AG08396 (cell line): ENCODE results near the gene CTSD.

Experiments
- DNase-seq: peaks from one replicate; pipeline ENCODE4 v3.0.0; 2012; ENCODE audit warnings: low spot score, mixed read lengths

Gene CTSD

DNA sequence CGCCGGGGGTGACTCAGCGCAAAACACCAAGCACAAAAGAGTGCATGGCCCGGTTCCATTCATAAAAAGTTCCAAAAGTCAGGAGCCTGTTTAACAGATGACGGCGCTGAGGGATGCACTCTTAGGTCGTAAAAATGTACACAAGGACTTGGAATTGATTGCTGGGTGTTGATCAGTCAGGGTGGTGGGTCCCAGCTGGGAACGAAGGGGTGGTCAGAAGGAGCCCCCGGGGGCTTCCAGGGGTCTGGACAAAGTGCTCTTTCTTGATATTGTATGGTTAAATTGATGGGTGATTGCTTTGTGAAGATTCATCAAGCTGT lies 34.1 kb downstream of the CTSD start:
- no peak for DNase-seq

DNA sequence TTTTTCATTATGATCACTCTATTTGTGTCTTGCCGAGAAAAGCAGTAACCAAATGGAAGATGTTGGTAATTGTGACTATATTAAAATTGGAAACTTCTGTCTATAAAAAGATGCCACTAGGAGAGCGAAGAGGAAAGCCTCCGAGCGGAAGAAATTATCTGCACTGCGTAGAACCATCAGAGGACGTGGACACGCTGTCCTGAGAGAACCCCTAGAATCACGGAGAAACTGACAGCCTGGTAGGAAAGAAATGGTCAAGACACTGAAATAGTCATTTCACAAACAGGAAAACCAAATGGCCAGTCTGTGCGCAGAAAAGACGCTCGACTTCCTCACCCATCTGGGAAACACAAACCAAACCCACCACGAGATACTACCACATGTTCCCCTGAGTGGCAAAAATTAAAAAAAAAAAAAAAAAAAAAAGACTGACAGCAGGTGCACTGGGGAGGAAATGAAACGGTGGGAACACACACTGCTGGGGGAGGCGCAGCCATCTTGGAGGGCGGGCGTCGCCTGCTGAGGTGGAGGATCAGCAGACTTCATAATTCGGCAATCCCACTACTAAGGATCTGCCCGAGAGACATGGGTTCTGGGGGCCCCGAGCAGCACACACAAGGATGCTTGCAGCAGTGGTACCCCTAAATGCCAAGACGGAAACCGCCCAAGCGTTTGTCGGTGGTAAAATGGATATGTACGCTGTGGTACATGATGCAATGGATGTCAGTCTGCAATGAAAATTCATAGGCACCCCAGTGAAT lies 34.6 kb downstream of the CTSD start:
- no peak for DNase-seq

DNA sequence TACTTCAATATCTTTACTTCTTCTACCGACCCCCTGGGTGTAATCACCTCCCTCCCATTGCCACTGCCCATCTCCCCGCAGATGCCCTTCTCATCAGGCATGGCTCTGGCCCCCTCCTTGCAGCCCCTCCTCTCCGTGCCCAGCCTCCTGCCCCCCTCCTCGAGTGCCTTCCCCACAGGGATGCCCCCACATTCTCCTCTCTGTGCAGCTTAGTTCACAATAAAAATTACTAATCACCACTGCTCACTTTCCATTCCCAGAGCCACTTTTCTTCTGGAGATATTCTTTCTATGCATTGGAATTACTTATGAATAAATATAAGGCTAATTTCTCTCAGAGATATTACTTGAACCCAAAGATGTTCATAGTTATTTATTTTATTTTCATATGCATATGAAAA lies 35.4 kb downstream of the CTSD start:
- no peak for DNase-seq

DNA sequence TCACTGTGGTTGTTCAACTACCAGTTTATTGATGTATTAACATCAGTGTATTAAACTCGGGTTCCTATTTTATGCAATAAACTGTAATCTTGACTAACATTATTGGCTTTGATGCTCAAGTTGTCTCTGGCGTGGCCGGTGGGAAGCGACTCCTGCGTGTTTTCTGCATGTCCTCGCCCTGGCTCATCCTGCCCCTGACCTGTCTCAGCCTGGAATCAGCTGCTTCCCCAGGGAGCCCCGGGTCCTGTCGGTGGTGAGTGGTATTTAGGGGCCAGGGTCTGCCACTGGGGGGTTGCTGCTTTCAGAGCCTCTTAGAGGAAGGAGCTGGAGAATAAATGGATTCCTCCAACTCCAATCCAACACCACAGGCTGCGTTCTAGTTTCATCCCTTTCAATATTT lies 35.9 kb downstream of the CTSD start:
- no peak for DNase-seq

DNA sequence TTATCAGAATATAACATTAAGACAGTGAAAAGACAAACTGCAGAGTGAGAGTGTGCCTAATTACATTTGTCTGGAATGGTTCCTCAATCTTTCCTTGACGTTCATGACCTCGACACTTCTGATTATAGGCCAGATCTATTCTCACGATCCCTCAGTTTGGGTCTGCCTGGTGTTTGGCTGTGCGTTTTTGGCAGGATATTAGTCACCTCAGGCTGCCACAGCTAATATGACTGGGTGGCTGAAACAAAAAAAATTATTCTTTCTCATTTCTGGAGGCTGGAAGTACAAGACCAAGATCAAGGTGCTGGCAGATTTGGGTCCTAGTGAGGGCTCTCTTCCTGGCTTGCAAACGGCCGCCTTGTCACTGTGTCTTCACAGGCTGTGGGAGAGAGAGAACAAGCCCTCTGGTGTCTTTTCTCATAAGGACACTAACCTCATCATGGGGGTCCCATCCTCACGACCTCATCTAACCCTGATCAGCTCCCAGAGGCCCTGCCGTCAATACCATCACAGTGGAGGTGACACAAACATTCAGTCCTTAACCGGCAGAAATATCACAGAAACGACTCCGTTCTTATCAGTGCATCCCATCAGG lies 36.5 kb downstream of the CTSD start:
- DNase-seq, result no peak

- no peak for DNase-seq
Observed at GRCh38 chr11:1719781-1720180, 43.9 kb downstream of the CTSD start.

DNA sequence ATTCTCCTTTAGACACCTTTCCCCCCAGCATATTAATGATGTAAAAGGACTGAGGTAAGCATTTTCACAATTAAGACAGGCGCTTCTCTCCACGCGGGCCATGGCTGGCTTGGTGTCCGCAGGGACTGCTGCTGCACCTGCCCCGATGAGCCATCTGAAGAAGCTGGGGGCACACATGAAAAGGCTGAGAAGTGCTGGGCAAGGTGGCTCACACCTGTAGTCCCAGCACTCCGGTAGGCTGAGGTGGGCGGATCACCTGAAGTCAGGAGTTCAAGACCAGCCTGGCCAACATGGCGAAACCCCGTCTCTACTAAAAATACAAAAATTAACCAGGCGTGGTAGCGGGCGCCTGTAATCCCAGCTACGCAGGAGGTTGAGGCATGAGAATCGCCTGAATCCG lies 45.4 kb downstream of the CTSD start:
- no peak for DNase-seq

- no peak for DNase-seq
Observed at GRCh38 chr11:1717745-1718144, 46.0 kb downstream of the CTSD start.

DNA sequence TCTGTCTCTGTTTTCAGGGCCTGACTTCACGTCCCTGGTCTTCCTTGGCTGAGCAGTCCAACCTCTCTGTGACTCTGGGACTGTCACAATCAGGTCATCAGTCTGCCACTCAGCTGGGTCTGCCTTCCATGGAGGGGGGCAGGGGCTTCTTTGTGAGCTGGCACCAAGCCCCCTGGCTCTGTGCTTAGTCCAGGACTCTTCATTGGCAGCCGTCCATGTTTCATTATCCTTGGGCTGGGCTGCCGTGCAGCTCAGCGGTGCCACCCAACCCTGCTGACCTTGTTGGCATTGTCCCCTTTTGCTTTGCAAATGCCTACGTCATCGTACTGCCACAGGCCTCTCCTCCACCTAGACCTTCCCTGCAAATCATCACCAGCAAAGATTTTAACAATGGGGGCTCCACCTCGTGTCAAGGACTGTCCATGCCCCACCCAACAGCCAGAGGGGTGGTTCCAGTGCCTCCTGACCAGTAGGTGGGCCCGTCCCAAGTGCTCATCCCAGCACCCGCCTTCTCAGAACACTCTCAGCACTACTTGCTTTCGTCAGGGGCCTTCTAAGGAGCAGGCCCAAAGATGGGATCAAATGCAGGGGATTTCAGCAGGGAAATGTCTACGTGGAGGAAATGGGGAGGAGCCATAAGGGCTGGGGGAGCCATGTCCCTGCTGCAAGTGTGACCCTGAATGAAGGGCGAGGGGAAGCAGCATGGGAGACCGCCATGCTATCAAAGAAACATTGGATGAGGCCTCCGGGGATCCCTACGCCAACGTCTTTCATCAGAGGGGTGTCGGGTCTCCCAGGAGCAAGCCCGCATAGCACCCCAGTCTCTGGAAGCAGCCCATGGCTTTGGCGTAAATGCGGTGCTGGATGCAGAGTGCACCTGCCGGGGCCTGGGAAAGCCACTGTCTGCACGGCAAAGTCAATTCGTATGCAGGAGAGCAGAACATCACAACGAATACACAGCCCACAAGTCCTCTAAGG lies 48.5 kb downstream of the CTSD start:
- no peak for DNase-seq

DNA sequence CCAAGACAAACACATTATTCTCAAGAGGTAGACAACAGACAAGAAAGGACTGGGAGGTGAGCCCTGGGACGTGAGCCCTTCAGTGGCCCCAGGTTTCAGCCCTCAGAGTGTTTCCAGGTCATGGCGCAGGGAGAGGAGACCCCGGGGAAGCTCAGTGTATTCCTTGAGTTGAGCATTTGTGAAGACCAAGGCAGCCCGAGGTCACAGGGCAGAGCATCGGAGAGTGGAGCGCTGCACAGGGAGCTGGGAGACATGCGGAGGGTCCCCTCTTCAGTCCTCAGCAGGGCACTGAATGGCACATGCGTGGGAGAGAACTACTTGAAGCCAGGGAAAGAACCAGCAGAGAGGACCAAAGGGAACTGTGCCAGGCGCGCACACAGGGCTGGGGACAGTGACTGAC lies 55.0 kb downstream of the CTSD start:
- DNase-seq, result no peak

DNA sequence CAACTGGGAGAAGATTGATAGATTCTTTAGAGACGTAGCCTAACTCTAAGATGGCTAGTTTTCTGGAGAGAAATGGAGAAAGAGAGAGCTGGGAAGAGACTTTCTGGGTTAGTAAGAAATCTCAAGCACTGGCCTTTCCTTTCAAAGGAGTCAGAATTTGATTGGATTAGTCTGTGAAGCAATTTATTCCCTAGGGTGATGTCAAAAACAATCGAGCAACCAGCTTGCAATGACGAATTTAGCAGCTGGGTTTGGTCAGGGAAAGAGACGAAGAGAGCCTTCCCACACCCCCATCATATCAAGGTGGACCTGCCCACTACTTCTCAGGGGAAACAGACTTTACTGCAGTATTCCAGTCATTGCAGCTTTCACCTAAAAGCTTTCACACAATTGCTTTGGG lies 56.0 kb downstream of the CTSD start:
- no peak for DNase-seq

GRCh38 chr11:1706634-1707400 lies 56.9 kb downstream of the CTSD start:
- DNase-seq, result no peak

DNA sequence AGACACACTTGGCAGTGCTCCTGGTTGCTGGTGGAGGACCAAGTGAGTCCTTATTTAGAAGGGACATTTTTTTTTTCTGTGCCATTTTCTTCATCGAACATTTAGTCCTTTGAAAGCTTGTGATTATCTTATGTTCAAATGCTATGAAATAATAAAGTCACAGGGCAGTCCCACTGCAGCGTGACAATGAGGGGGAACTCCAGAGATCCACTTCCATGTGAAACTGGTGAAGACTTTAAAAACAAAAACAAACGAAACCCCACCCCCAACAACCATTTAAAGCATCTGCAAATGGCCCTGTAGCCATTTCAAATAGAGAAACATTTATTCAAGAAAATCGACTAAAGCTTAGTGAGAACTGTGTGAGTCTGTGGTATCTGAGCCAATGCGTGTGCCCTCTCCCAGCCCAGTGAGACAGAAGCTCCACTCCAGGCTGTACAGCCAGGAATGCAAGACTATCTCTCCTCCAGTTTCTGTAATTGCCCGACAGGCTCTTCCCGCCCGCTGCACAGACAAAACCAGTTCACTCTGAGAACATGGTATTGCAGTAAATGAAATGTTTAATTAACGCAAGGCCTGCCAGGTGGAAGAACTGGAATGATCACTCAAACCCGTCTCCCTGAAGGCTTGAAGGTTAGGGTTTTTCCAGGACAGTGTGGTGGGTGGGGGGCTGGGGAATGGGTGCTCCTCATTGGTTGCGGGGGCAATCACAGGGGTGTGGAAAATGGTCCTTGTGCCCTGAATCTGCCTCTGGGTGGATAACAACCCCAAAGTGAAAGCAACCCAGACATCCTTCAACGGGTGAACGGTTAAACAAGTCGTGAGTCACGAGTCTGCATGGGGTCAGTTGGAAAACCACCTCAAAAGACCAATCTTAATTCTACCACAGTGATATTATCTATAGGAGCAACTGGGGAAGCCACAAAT lies 58.3 kb downstream of the CTSD start:
- DNase-seq, result no peak

DNA sequence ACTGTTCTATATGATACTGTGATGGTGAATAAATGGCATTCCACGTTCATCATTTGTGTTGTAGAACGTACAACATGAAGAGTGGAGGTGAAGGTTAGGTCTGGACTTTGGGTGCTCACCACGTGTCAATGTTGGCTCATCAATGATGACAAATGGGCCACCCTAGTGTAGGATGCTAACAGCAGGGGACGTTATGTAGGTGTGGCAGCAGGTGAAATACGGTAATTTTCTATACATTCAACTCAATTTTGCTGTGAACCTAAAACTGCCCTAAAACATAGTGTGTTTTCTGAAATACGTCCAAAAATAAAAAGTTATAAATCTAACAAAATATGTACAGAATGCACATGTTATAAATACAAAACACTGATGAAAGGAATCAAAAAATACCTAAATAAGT lies 60.6 kb downstream of the CTSD start:
- DNase-seq, result no peak
